Stimulated activated CD4-positive, alpha-beta T cell treated with anti-CD3 and anti-CD28 coated beads, TNF-alpha, amount 100 ng/mL, for 1 hour (primary cell): ENCODE data around the gene IL1RAPL2.
"Not testable (repeated sequence)": the region's sequence is repeated elsewhere in the genome, so short reads cannot be mapped to it uniquely, and the experiment has no call there.

Experiments
- DNase-seq, 3 donors: peaks; one replicate each; pipeline ENCODE4 v3.0.0-alpha.2; 2020; ENCODE audit warnings: low read depth in 3 of 3, low spot score in 1 of 3

The IL1RAPL2 gene

GRCh38 chrX:104669063-104669462, 103.1 kb downstream of the IL1RAPL2 start:
- no peak for DNase-seq

- DNase-seq: no peak
Measured at GRCh38 chrX:104670051-104670450, 104.1 kb downstream of the IL1RAPL2 start.

GRCh38 chrX:104677517-104677916, 111.5 kb downstream of the IL1RAPL2 start:
- not testable (repeated sequence) for DNase-seq

- DNase-seq: no peak
Measured at GRCh38 chrX:104679175-104679574, 113.2 kb downstream of the IL1RAPL2 start.

GRCh38 chrX:104681214-104681613, 115.2 kb downstream of the IL1RAPL2 start:
- no peak for DNase-seq

GRCh38 chrX:104684077-104684476, 118.1 kb downstream of the IL1RAPL2 start:
- no peak for DNase-seq

GRCh38 chrX:104695593-104695992, 129.6 kb downstream of the IL1RAPL2 start:
- DNase-seq: no peak

GRCh38 chrX:104696667-104697066, 130.7 kb downstream of the IL1RAPL2 start:
- DNase-seq: no peak

GRCh38 chrX:104697294-104697693, 131.3 kb downstream of the IL1RAPL2 start:
- DNase-seq: no peak

GRCh38 chrX:104707042-104707441, 141.0 kb downstream of the IL1RAPL2 start:
- DNase-seq: no peak

- no peak for DNase-seq
Measured at GRCh38 chrX:104707572-104707971, 141.6 kb downstream of the IL1RAPL2 start.

- DNase-seq: no peak
Measured at GRCh38 chrX:104712515-104712914, 146.5 kb downstream of the IL1RAPL2 start.

- no peak for DNase-seq
Measured at GRCh38 chrX:104721854-104722253, 155.9 kb downstream of the IL1RAPL2 start.

- DNase-seq: no peak
Measured at GRCh38 chrX:104728456-104728855, 162.5 kb downstream of the IL1RAPL2 start.

GRCh38 chrX:104742355-104742754, 176.4 kb downstream of the IL1RAPL2 start:
- no peak for DNase-seq

- DNase-seq: no peak
Measured at GRCh38 chrX:104745152-104745551, 179.2 kb downstream of the IL1RAPL2 start.

GRCh38 chrX:104749951-104750610, 184.1 kb downstream of the IL1RAPL2 start:
- no peak for DNase-seq

GRCh38 chrX:104762641-104763040, 196.6 kb downstream of the IL1RAPL2 start:
- DNase-seq: no peak

- no peak for DNase-seq
Measured at GRCh38 chrX:104789784-104790183, 223.8 kb downstream of the IL1RAPL2 start.

GRCh38 chrX:104795804-104796203, 229.8 kb downstream of the IL1RAPL2 start:
- DNase-seq: no peak

- DNase-seq: no peak
Measured at GRCh38 chrX:104803219-104803618, 237.2 kb downstream of the IL1RAPL2 start.

- DNase-seq: no peak
Measured at GRCh38 chrX:104806346-104806745, 240.3 kb downstream of the IL1RAPL2 start.

GRCh38 chrX:104833401-104833800, 267.4 kb downstream of the IL1RAPL2 start:
- no peak for DNase-seq
